Measurements from ENCODE around the gene CHST3.

GRCh38 chr10:72037811-72038210, 73.6 kb downstream of the CHST3 start:
- TF ChIP-seq CTCF (IDR thresholded peaks at IDR 0.05) (no peak), POLR2A (IDR thresholded peaks at IDR 0.05) (no peak), EP300 (IDR thresholded peaks at IDR 0.05) (no peak), POLR2AphosphoS5 (IDR thresholded peaks at IDR 0.05) (no peak)

Measured in sigmoid colon (tissue), 4 donors.